HG03039 (cell line): ENCODE measurements around the gene CHEK1.
"Not testable (repeated sequence)": the region's sequence is repeated elsewhere in the genome, so short reads cannot be mapped to it uniquely, and the experiment has no call there.

ENCODE experiments used
- ATAC-seq: cut with Tn5 transposase; IDR thresholded peaks from one replicate; pipeline ENCODE4 v1.9.1; 2021; ENCODE audit warnings: mild to moderate bottlenecking, moderate library complexity; ENCODE audit not compliant: unreplicated experiment

Gene CHEK1

DNA sequence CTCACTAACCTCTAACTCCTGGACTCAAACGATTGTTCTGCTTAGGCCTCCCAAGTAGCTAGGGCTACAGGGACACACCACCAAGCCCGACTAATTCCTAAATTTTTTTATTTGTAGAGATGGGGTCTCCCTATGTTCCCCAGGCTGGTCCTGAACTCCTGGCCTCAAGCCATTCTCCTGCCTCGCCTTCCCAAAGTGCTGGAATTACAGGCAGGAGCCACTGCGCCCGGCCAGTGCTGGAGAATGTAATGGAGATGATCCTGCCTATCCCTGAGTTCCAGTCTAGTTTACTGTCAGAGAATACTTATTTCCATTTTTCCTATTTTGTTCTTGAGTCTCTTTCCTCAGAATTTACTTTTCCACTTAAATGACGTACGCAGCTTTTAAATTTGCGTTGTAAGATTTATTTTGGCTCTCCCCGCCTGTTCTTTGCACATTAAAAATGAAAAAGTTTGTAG, at the start of gene CHEK1:
TSS of gene CHEK1 (plus strand) at position 408 of the 458 bp plus-strand sequence. CDS start 1,606 bp downstream, outside the sequence.
- ATAC-seq = no peak

DNA sequence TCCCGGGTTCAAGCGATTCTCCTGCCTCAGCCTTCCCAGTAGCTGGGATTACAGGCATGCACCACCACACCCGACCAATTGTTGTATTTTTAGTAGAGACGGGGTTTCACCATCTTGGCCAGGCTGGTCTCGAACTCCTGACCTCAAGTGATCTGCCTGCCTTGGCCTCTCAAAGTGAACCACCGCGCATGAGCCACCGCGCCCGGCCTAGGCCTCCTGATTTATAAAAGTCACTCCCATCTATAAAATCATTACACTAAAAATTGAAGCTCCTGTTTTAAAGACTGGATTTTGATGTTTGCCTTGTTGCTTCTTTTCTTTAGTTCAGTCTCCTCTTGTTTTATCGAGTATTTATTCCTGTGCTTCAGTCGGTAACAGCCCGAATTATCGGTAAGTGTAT, 47.8 kb upstream of the CHEK1 start:
- not testable (repeated sequence) for ATAC-seq

DNA sequence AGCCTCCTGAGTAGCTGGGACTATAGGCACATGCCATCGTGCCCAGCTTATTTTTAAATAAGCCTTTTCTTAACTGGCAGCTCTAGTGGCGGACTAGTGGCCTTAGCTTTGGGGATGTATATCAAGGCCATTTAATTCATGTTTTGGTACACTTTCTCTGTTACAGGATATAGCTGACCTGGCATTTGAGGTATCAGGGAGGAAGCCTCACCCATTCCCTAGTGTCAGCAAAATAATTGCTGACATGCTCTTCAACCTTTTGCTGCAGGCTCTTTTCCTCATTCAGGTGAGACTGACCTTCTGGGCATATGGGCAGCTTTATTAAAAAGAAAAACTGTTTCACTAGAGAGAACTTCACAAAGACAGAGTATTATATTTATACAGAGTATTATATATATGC, 46.2 kb upstream of the CHEK1 start:
- ATAC-seq = no peak

DNA sequence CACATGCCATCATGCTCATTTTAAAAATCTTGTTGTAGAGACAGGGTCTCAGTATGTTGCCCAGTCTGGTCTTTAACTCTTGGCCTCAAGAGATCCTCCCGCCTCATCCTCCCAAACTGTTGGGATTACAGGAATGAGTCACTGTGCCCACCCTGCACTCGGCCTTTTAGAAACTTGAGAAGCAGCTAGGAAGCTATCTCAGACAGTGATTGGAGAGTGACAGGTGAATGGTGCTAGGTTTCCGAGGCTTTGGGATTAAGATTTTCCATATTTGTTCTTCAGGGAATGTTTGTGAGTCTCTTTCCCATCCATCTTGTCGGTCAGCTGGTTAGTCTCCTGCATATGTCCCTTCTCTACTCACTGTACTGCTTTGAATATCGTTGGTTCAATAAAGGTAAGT, 45.2 kb upstream of the CHEK1 start:
- ATAC-seq = no peak

DNA sequence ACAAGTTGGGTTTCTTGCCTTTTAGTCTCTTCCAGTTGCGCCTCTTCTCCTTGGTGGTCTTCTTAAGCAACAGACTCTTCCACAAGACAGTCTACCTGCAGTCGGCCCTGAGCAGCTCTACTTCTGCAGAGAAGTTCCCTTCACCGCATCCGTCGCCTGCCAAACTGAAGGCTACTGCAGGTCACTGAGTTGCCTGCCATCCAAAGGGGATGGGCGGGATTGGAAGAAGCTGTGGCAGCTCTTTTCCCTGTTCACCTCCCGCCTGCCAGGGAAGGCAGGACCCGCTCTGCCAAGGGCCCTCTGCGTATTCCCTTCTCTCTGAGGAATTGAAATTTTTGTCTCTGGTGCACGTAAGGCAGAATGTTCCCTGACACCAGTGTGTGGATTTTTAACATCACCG, 41.5 kb upstream of the CHEK1 start:
- no peak for ATAC-seq

DNA sequence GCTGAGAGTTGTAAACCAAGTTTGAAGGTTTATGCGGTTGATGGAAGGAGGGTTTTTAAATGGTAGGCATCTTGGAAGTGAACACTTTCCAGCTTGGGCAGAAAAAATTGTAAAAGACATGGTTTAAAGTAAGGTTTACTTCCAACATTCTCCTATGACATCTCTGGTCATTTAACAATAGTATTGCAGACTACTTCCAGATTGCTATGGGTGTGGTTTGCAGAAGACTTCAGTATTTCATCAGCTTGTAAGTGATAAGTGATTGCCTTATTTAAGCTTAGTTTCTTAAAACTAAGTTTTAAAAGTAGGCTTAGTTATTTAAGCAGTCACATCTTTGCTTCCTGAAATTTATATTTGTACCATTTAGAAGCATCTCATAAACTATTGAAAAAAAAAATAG, 39.5 kb upstream of the CHEK1 start:
- ATAC-seq = no peak

DNA sequence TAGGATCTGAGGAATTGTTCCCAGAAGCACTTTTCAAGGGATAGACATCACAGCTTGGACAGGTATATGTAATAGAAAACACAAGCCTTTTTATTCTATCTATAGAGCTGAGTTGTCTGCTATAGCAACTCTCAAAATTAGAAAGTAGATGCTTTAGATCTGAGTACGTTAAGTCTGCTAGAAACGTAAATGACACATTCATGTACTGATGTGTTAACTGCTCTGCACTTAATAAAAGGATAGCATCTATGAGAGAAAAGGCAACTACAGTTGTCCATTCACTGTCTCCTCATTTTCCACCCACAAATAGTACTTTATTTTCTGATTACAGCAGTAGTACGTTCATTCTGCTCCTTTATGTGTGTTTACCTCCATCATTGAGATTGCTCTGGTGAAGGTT, 38.3 kb upstream of the CHEK1 start:
- ATAC-seq = no peak

DNA sequence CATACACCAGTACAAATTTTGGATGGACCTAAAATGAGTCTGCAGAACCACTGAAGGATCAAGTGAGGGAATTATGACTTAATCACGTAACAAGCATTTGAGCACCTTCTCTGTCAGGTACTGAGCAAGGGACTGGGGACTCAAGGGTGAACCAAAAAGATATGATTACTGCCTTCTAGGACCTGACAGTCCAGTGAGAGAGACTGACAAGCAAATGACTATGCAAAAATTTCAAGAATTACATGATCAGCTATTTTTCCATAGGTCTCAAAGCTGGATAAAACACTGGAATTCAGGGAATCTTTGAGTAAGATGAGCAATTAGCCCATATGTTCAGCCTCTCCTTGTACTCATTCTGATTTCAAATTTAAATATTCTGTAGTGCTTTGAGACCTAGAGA, 37.5 kb upstream of the CHEK1 start:
- no peak for ATAC-seq

DNA sequence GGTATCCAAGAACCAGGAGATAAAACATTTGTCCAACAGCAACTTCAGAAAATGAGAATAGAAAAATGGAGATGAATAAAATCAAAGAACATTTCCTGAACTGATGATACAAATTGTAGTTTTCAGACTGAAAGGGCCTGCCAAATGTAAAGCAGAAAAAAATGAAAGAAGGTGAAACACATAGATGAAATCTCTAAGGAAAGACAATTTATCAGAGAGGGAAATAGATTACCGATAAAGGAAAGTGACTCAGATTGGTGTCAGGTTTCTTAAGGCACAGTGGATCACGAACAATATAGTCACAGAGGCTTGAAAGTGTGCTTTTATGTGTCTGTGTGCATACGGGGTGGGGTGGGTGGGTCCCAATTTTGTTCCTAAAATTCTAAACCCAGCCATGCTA, 36.5 kb upstream of the CHEK1 start:
- ATAC-seq = no peak

DNA sequence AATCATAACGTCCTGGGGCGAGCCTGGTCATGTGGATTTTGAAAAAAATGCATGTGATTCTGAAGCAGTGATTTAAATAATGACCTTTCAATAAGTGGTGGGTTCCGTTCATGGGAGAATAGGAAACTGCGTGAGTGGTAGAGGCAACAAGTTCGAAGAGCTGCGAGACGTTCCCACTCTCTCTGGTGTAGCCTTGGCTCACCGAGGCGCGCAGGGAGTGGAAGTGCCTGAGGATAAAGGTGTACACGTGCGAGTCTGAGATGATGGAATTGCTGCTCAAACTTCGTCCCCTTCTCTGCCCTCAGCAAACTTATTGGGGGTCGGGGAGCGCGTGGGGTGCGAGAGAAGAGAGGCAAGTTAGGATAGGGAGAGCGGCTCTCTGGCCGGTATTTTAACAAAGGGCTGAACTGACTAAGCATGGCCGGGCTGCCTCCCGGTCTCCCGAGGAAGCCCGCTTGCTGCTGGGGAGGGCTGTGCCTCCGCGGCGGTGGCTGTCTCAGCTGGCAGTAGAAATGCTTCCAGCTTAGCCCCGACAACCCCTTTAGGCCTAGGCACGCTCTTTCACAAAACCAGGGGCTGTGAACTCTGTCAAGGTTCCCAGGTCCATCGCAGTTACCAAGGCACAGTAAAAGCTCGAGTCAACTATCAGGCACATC, 33.2 kb upstream of the CHEK1 start:
- peak; percentile 1 for ATAC-seq

DNA sequence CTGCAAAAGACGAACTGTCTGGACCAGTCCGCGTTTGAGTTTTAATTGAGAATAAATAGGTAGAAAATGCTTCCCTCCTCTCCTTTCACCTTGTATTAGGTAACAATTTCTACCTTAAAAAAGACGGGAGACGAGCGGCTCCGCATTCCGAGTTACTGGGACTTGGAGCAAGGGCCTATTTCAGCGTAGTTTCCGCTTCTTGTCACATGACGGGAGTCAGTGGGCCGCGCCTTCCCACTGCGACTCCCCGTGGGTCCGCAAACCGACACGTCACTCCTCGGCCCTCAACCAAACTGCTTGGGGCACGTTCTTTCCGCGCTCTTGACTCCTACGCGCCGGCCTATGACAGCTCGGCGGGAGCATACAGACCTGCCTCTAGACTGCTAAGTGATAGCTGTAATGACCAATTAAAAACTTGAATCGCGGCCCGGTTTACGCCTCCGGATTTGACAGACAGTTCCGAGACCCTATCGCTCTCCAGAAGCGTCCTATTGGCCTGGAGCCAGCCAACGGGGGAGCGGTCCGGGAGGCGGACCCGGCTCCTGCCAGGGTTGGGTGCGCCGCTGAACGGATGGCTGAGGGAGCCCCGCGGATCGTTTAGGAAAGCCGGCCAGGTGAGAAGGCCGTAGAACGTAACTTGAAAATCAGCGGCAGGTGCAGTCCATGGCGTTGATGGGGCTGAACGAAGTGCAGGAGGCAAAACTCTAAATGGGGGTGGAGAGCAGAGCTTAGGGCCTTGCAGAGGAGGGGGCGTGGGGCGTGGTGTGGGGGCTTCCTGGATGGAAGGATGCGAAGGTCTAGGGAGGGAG, 32.5 kb upstream of the CHEK1 start, which contains the start of gene STT3A:
TSS of gene STT3A (plus strand) at position 548 of the 809 bp plus-strand sequence. CDS start 3,064 bp downstream, outside the sequence.
- ATAC-seq = peak; percentile 97

DNA sequence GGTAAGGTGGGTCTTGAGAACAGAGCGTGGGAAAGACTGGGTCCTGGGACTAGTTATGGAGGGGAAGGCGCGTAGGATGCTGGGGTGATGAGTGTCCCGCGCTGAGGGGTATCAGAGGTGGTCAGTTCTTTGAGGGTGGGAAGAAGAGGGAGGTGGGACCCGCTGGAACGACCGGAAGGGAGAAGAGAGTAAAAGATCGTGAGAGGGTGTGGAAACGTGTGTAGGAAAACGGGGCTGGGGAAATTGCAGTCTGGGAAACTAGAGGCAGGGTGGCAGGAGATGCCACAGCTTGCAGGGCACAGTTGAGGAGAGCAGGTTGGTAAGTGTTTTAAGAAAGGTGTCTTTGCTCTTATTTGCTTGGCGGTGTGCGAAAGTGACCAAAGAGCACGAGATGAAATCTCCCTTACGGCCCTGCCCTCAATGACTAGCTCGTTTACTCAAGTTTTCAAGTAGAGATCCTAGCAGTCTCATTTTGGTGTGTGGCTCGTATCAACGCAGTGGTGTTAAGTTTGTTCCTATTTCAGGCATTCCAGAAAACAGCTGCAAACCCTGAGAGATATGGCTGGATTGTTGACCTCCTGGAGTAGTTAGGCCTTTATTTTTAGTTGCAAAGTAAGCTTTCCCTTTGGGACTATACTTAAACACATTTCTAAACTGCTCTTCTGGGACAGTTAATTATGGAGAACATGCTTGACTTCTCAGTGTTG, 31.7 kb upstream of the CHEK1 start:
- ATAC-seq = peak; percentile 0

DNA sequence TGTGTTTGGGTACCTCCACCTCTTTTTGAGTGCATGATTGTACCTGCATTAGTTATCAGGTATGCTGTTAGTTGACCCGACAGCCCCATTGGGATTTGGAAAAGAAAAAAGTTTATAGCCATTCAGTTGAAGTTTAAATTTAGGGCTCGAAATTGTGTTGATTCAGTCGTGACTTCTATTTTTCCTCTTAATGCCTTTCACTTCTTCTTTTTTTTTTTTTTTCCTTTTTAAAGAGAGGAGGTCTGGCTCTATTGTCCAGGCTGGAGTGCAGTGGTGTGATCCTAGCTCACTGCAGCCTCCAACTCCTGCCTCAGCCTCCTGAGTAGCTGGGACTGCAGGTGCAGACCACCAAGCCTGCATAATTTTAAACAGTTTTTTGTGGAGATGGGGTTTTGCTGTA, 30.0 kb upstream of the CHEK1 start:
- ATAC-seq = no peak

DNA sequence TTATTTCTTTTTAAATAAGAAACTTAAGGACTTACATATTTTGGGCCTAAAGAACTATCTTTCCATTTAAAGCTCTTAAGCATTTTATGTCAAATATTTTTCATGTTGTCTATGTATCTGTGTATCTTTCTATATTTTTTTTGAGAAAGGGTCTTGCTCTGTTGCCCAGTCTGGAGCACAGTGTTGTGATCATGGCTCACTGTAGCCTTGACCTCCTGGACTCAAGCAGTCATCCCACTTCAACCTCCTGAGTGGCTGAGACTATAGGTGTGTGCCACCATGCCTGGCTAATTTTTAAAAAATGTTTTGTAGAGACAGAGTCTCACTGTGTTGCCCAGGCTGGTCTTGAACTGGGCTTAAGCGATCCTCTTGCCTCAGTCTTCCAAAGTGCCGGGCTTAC, 24.3 kb upstream of the CHEK1 start:
- ATAC-seq = no peak

DNA sequence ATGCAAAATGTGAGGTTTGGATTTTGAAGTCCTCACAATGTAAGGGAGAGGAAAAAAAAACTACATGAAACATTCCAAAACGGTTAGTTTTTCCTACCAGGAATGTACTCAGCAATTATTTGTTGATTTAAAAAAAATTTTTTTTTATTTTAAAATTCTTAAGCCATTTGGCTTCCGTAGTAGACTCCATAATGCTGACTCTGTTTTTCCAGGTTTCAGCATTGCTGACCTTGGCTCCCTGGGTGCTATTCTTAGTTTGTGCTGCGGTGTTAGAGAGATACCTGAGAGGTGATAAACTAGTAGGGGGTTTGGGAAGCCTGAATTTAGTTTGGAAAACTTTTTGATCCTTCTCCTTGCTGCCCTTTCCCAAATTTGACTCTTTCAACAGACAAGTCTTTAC, 21.8 kb upstream of the CHEK1 start:
- ATAC-seq = no peak

DNA sequence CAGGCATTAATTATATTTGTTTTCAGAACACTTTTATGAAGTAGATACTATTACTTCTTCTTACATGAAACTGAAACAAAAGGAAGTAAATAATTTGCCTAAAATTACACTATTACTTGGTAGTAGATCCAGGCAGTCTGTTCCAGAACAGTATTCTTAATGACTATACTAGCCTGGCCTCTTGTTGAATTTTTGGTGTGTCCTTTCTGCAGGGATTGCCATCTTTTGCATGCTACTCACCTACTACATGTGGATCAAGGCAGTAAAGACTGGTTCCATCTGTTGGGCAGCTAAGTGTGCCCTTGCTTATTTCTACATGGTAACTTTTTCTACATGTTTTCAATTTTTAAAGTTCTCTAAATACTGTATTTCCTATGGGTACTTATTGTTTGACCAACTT, 19.5 kb upstream of the CHEK1 start:
- no peak for ATAC-seq

DNA sequence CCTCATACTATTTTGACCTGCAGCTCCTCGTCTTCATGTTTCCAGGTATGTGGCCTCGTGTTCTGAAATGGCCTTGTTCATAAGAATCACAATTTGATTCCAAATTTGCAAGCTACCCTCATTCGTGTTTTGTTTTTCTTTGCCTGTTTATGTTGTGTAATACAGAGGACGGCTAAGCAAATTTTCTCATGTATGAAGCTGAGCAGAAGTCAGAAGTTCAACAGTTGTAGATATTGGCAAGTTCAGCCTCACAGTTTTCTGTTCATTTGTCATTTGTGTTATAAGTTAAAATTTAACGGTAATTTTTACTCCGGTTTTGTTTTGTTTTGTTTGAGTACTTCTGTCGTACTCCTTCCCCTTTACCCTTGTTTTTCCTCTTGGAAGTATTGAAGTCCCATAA, 15.4 kb upstream of the CHEK1 start:
- ATAC-seq = no peak

DNA sequence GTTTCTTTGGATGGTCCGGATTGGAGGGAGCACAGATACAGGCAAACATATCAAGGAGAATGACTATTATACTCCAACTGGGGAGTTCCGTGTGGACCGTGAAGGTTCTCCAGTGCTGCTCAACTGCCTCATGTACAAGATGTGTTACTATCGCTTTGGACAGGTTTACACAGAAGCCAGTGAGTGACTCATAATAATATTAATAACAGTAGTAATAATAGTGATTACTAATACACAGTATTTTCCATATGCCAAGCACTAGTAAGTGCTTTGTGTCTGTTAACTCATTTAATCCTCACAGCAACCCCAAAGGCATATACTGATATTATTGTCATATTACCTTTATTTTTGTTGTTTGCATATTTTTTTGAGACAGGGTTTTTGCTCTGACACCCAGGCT, 6.6 kb upstream of the CHEK1 start:
- no peak for ATAC-seq

DNA sequence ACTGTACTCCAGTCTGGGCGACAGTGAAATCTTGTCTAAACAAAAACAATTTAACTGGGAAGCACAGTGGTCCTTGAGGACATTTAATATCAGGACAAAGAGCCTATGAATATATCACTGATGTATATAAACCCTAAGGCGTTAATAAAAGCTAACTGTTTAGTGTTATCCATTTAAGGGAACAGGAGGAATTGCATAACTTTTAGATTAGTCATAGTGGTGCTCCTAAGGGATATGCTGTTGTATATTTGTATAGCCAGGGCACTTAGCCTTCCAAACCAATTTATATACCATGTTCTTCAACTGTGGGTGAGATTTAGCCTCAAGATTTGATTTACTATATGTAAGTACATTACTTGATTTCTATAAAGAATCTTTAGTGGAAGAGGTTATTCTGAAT, 3.0 kb upstream of the CHEK1 start:
- ATAC-seq = no peak

DNA sequence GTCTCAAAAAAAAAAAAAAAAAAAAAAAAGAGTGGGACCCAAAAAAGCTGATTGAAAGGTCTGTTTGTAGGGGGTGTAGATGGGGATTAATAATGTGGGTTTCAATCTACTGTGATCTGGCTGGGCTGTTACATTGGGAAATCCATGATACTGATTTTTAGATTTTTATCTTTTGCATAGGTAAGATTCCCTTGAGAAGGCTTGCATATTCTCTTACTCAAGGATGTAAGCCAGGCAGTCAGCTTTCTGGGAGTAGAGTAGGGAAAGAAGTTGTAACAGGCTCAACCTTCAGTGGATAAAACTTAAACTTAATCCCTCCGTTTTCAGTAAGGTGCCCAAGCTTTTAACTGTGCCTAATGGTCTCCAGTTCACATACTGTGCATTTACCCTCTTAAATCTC, 1.9 kb upstream of the CHEK1 start:
- ATAC-seq = no peak

DNA sequence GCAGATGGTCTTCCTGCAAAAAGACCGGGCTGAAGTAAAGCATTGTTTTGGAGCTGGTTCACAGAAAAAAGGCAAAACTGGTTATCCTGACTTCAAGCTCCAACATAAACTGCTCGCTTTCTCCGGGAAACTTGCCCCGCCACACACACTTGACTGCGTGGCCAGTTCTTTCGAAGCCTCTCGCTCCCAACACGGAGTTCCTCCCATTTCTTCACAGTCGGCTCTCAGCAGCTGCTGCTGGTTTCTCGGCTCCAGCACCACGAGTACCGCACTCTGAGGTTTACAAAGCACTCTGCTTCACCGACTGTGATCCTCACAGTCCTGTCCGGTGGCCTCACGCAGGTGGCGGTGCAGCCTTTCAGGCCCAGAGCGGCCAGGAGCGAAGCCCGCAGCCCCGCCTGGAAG, 264 bp downstream of the CHEK1 start:
- no peak for ATAC-seq
